ENCODE measurements around the gene KLHL30.

KLHL30 gene

GRCh38 chr2:238119756-238120462 lies 18.6 kb upstream of the KLHL30 start:
- Histone ChIP-seq H3K4me2 (ENCODE audit: low read length) (no peak overlapping the region), H3K79me2 (ENCODE audit: insufficient read depth, low read length) (no peaks in the 10 kb centered on the region), H4K20me1 (ENCODE audit: insufficient read depth, low read length) (no peaks in the 10 kb centered on the region), H3K4me1 (ENCODE audit: insufficient read depth, low read length, severe bottlenecking) (no peaks in the 10 kb centered on the region), H3F3A (ENCODE audit: insufficient read depth, low read length) (no peaks in the 10 kb centered on the region), H3K27me3 (ENCODE audit: insufficient read depth, low read length) (peaks cover 3% of the 10 kb centered on the region), H3K4me3 (ENCODE audit: low read depth, low read length, poor library complexity, severe bottlenecking) (no peak overlapping the region), H2AFZ (ENCODE audit: low read length) (no peak overlapping the region), H3K9me2 (ENCODE audit: low read depth, low read length) (no peaks in the 10 kb centered on the region), H3K36me3 (ENCODE audit: insufficient read depth, low read length) (no peaks in the 10 kb centered on the region), H3K9ac (ENCODE audit: low read length) (no peak overlapping the region), H3K9me3 (ENCODE audit: low read length) (no peaks in the 10 kb centered on the region), H3K27ac (ENCODE audit: low read depth, low read length, poor library complexity, severe bottlenecking) (no peak overlapping the region)
- TF ChIP-seq EZH2 (IDR thresholded peaks at IDR 0.05; ENCODE audit: borderline replicate concordance, low read length) (no peak), CTCF (IDR thresholded peaks at IDR 0.05; ENCODE audit: low read length) (no peak)

GRCh38 chr2:238120463-238121298 lies 17.8 kb upstream of the KLHL30 start:
- H4K20me1 ChIP-seq (ENCODE audit: insufficient read depth, low read length) = no peaks in the 10 kb centered on the region
- no peaks in the 10 kb centered on the region for H3F3A ChIP-seq (ENCODE audit: insufficient read depth, low read length)
- H3K9me3 ChIP-seq (ENCODE audit: low read length) = no peaks in the 10 kb centered on the region
- no peak overlapping the region for H3K27ac ChIP-seq (ENCODE audit: low read depth, low read length, poor library complexity, severe bottlenecking)
- no peaks in the 10 kb centered on the region for H3K36me3 ChIP-seq (ENCODE audit: insufficient read depth, low read length)
- no peak overlapping the region for H3K9ac ChIP-seq (ENCODE audit: low read length)
- no peaks in the 10 kb centered on the region for H3K79me2 ChIP-seq (ENCODE audit: insufficient read depth, low read length)
- H2AFZ ChIP-seq (ENCODE audit: low read length) = no peak overlapping the region
- no peaks in the 10 kb centered on the region for H3K4me1 ChIP-seq (ENCODE audit: insufficient read depth, low read length, severe bottlenecking)
- H3K9me2 ChIP-seq (ENCODE audit: low read depth, low read length) = no peaks in the 10 kb centered on the region
- no peak for TF ChIP-seq CTCF (IDR thresholded peaks at IDR 0.05; ENCODE audit: low read length)
- TF ChIP-seq EZH2 (IDR thresholded peaks at IDR 0.05; ENCODE audit: borderline replicate concordance, low read length) = no peak
- peaks cover 3% of the 10 kb centered on the region for H3K27me3 ChIP-seq (ENCODE audit: insufficient read depth, low read length)
- H3K4me2 ChIP-seq (ENCODE audit: low read length) = no peak overlapping the region
- no peak overlapping the region for H3K4me3 ChIP-seq (ENCODE audit: low read depth, low read length, poor library complexity, severe bottlenecking)

- Histone ChIP-seq H3K9me3 (ENCODE audit: low read length) (no peaks in the 10 kb centered on the region), H3K4me1 (ENCODE audit: insufficient read depth, low read length, severe bottlenecking) (no peaks in the 10 kb centered on the region), H3K36me3 (ENCODE audit: insufficient read depth, low read length) (no peaks in the 10 kb centered on the region), H3K4me3 (ENCODE audit: low read depth, low read length, poor library complexity, severe bottlenecking) (no peak overlapping the region), H3K9me2 (ENCODE audit: low read depth, low read length) (no peaks in the 10 kb centered on the region), H3F3A (ENCODE audit: insufficient read depth, low read length) (no peaks in the 10 kb centered on the region), H3K27me3 (ENCODE audit: insufficient read depth, low read length) (peaks cover 6% of the 10 kb centered on the region), H3K27ac (ENCODE audit: low read depth, low read length, poor library complexity, severe bottlenecking) (no peak overlapping the region), H3K79me2 (ENCODE audit: insufficient read depth, low read length) (no peaks in the 10 kb centered on the region), H2AFZ (ENCODE audit: low read length) (no peak overlapping the region), H3K4me2 (ENCODE audit: low read length) (no peak overlapping the region), H3K9ac (ENCODE audit: low read length) (no peak overlapping the region), H4K20me1 (ENCODE audit: insufficient read depth, low read length) (no peaks in the 10 kb centered on the region)
- TF ChIP-seq EZH2 (IDR thresholded peaks at IDR 0.05; ENCODE audit: borderline replicate concordance, low read length) (no peak), CTCF (IDR thresholded peaks at IDR 0.05; ENCODE audit: low read length) (no peak)
Observed at GRCh38 chr2:238121511-238122286, 16.8 kb upstream of the KLHL30 start.

Data from OCI-LY1 (cell line).